Measurements from ENCODE around the gene FAM229A. TPM values are rescaled to one million over a fixed set of nuclear protein-coding genes. Genes with fewer than 3 reads are reported as not detected.

FAM229A gene, protein sequence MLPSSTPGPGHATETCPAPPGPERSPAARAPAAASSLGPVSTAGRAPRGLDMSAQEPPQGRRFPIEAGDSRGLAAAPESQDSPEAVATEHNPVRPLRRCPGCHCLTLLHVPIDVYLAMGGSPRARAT
- 1.3 and 4.2 TPM in 2 replicates for total RNA-seq

GRCh38 chr1:32362474-32363313 is at the start of gene FAM229A, which contains the start of gene TSSK3:
Gene FAM229A (minus strand): TSS chr1:32362485. CDS start chr1:32362091, 394 bp downstream.
Gene TSSK3 (plus strand): TSS chr1:32362539. CDS start chr1:32362702, 163 bp downstream.

DNA sequence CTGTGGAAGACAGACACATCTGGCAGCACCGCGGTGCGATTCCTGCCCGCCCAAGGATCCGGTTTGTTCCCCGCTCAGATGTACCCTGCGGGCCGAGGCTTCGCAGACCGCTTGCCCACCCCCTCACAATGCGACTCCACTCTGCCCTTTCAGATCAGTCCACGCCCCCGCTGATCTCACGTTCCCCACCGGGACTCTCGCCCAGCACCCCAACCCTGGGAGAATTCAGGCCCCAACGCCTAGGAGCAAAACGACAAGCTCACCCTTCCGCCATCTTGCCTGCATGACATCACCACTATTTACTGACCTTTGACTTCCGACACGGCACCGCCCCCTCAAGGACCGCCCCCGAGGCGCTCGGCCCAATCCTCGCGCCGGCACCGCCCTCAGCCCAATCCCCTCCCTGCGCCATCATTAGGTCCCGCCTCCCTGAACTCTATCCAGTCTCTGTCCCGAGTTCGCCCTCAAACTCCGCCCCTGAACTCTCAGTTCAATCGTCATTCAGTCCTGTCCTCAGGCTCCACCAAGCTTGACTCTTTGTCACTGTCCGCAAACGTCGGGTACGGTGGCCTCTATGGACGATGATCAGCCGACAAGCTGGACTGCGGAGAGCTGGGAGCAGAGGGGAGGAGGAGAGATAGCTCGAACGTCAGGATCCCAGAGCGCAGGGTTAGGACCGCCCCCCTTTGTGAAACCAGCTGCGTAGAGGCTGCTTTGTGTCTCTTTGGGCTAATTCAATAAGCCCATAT is 32.0 kb upstream of the FAM229A start, which contains the start of gene BSDC1:
Gene BSDC1, minus strand, starts transcription at position 301 of the 749 bp plus-strand sequence. Its CDS starts 27 bp downstream, at position 274.

DNA sequence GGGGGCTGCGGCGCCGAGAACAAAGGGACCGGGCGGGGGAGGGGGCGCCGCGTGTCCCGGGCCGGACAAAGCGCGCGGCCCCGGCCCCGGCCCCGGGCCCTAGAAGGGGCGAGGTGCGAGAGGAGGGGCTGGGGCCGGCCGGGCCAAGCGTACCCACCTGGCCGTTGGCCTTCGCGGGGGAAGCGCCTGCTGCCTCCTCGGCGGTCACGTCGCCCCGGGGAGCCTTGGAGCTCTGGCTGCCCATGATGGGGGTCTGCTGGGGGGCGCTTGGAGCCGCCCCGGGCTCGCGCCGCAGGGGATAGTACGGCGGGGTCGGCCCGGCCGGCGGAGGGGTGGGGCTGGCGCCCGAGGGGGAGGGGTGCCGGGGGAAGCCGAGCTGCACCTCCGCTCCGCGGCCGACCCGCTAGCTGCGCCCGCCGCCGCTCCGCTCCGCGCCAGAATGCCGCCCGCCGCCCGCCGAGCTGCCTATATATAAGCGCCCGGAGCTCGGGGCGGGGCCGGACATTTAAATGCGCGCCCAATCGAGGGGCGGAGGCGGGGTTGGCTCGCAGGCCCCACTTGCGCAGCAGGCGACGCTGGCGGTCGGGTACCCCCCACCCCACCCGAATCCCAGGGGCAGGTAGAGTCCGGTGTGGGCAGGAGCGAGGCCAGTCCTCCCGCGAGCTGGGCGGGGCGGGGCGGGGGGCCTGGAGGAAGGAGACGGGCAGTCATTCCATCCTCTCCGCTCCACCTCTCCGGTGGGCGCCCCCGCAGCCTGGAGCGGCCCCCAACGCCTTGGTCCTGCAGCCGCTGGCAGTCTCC is 26.3 kb downstream of the FAM229A start, which contains the start of gene MARCKSL1:
Gene MARCKSL1, minus strand, starts transcription at position 444 of the 801 bp plus-strand sequence. Its CDS starts 200 bp downstream, at position 244.

Other genes starting within 250 kb of the FAM229A start
- 49.0 and 53.6 TPM in 2 replicates for gene TXLNA, start 182.8 kb downstream of the FAM229A start, total RNA-seq
- gene CCDC28B, start 161.9 kb downstream of the FAM229A start, total RNA-seq: 10.1 and 20.3 TPM in 2 replicates
- gene IQCC, start 156.8 kb downstream of the FAM229A start, total RNA-seq: 1.0 and 3.6 TPM in 2 replicates
- not detected in 2 replicates for gene DCDC2B, start 153.4 kb downstream of the FAM229A start, total RNA-seq
- 12.8 and 17.8 TPM in 2 replicates for gene TMEM234, start 140.1 kb downstream of the FAM229A start, total RNA-seq
- 242 and 347 TPM in 2 replicates for gene EIF3I, start 140.1 kb downstream of the FAM229A start, total RNA-seq
- 0.33 and 0.63 TPM in 2 replicates for gene FAM167B, start 115.3 kb downstream of the FAM229A start, total RNA-seq
- gene LCK, start 111.2 kb downstream of the FAM229A start, total RNA-seq: 0.25 and 0.33 TPM in 2 replicates
- gene HDAC1, start 70.4 kb downstream of the FAM229A start, total RNA-seq: 58.6 and 73.0 TPM in 2 replicates
- 154 and 160 TPM in 2 replicates for gene MARCKSL1, start 26.3 kb downstream of the FAM229A start, total RNA-seq
- 0.16 and 1.3 TPM in 2 replicates for gene TSSK3, start 54 bp upstream of the FAM229A start, total RNA-seq
- 48.7 and 53.0 TPM in 2 replicates for gene BSDC1, start 32.0 kb upstream of the FAM229A start, total RNA-seq
- under 0.01 TPM in 1 of 2 replicates, not detected in the other for gene ZBTB8B, start 102.6 kb upstream of the FAM229A start, total RNA-seq
- 3.6 and 7.7 TPM in 2 replicates for gene ZBTB8A, start 176.9 kb upstream of the FAM229A start, total RNA-seq

Measured in mesangial cell (primary cell).